Epithelial cell of proximal tubule (primary cell): ENCODE data around the gene MAML2. TPM values are rescaled to one million over a fixed set of nuclear protein-coding genes. Genes with fewer than 3 reads are reported as not detected.

ENCODE experiments used
- DNase-seq: peaks from one replicate; pipeline ENCODE4 v3.0.0-alpha.2; 2011; ENCODE audit warnings: low read depth
- H3K4me3 ChIP-seq: 2 replicates; pipeline ENCODE4 v1.5.1; 2011; ENCODE audit warnings: low read depth, mild to moderate bottlenecking, low read length
- CTCF ChIP-seq: conservative IDR thresholded peaks from 2 replicates; pipeline ENCODE4 v1.5.1; 2012; ENCODE audit warnings: low read depth, mild to moderate bottlenecking, low read length
- total RNA-seq: library from RNA; depleted of rRNA; stranded (reverse); fragments of >200 nt; gene quantifications from 2 replicates; pipeline ENCODE4 v1.2.3, GENCODE V29; 2015

MAML2 gene
- total RNA-seq, 1 donor from 2014 or later, result 5.1 TPM

DNA sequence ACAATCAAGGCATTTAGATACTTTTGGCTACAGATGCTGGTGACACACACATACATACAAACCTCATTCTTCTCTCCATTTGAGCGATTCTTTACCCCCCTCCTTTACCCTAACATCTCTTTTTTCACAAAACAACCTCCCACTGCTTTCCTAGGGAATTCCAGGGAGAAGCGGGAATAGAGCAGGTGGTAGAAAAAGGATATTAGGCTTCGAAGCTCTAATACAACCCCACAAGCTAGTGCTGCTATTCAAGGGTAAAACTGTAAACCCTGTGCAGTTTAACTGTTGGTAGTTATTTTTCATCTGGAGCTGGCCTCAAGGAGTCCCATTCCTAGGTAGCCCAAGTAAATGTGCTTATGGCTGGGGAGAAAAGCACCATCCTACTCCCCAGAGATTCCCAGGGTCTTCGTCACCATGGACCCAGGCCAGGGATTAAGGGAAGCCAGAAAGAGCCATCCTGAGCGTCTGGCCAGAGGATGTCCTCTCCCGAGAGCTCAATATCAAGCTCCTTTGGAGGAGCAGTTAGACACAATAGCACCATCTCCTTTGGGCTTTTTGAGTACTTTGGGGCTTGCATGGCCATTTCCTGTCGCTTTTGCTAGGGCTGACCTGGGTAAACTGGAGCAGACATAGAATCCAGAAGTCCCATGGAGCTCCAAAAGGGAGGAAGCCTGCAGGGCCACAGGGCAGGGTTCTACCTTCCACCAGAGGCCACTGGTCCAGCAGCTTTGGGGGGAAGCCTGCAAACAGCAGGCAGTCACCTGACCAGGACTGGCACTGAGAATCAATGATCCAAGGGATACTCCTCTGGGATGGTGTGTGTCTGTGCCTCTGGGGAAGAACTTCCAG, 3.1 kb downstream of the MAML2 start:
- peak overlapping the region; percentile 74 for H3K4me3 ChIP-seq
- DNase-seq, result no peak
- TF ChIP-seq CTCF, result no peak

- DNase-seq, result no peak
- peak overlapping the region; percentile 74 for H3K4me3 ChIP-seq
- peak; percentile 23 for TF ChIP-seq CTCF
Measured at GRCh38 chr11:96338910-96339705, 3.9 kb downstream of the MAML2 start.

GRCh38 chr11:96337541-96338431, 5.2 kb downstream of the MAML2 start:
- DNase-seq, result no peak
- no peak for TF ChIP-seq CTCF
- peak overlapping the region; percentile 74 for H3K4me3 ChIP-seq

- no peak for TF ChIP-seq CTCF
- no peak overlapping the region for H3K4me3 ChIP-seq
- no peak for DNase-seq
Measured at GRCh38 chr11:96335388-96335787, 7.6 kb downstream of the MAML2 start.

- H3K4me3 ChIP-seq, result no peak overlapping the region
- TF ChIP-seq CTCF, result no peak
- no peak for DNase-seq
Measured at GRCh38 chr11:96334219-96334618, 8.8 kb downstream of the MAML2 start.

GRCh38 chr11:96333191-96333719, 9.7 kb downstream of the MAML2 start:
- H3K4me3 ChIP-seq, result no peak overlapping the region
- no peak for DNase-seq

More at GRCh38 chr11:96333191-96333719, 9.7 kb downstream of the MAML2 start:
- TF ChIP-seq CTCF, result no peak
